Measurements from ENCODE around the gene OR10H4.
"Not testable (repeated sequence)": the region's sequence is repeated elsewhere in the genome, so short reads cannot be mapped to it uniquely, and the experiment has no call there.

The OR10H4 gene

DNA sequence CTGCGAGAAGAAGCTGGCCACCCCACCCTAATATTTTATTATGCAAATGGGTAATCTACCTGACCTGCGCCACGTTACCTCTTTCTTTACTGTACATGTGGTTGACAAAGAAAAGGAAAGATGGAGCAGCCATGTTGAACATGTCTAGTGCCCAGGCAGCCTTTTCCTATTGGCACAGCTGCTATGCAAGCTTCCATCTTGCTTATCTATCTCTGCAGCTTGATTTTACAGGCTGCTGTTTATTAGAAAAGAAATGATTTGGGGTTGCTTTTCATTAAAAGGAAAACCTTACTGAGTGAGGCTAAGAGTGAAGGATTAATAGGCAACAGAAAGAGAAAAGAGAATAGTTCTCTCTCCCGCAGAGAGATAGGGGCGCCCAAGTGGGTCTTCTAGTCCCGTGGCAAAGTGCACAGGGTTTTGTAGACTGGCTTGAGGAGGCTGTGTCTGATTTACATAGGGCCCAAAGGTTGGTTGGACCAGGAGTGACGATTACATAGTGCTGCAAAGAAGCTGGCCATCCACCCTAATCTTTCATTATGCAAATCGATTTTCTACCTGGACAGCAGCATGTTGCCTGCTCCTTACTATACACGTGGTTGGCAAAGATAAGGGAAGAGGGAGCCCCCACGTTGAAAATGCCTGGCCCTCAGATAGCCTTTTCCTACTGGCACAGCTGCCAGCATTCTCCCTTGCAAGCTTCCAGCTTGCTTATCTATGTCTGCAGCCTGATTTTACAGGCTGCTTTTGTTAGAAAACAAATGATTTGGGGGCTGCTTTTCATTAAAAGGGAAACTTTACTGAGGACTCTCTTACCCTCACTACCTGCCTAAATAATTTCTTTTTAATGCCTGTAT lies 28.3 kb downstream of the OR10H4 start:
- H3K9ac ChIP-seq (ENCODE audit: low read depth, low read length) = no peak overlapping the region
- no peaks in the 10 kb centered on the region for H3K36me3 ChIP-seq (ENCODE audit: insufficient read depth, low read length)
- H3K9me3 ChIP-seq (ENCODE audit: control insufficient read depth, insufficient read depth, low read length) = no peaks in the 10 kb centered on the region
- H3K4me1 ChIP-seq (ENCODE audit: insufficient read depth, low read length) = no peaks in the 10 kb centered on the region

DNA sequence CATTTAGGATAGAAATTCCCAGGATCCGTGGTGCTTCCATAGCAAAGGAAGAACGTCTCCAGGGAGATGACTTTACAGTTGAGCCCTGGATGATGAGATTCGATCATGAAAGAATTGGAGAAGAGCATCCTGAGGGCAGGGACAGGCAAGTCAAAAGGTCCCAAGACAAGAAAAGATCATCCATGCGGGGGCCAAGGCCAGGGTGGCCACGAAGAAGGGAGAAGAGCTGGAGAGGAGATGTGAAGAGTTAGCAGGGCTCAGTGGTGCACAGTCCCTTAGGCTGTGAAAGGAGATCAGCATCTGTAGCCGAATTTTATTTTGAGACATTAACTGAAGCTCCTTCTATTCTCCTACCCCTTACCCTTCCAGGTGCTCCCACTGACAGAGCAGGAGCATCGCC lies 28.9 kb downstream of the OR10H4 start:
- Histone ChIP-seq H3K9ac (ENCODE audit: low read depth, low read length) (no peak overlapping the region), H3K4me1 (ENCODE audit: insufficient read depth, low read length) (no peaks in the 10 kb centered on the region), H3K36me3 (ENCODE audit: insufficient read depth, low read length) (no peaks in the 10 kb centered on the region), H3K9me3 (ENCODE audit: control insufficient read depth, insufficient read depth, low read length) (no peaks in the 10 kb centered on the region)

DNA sequence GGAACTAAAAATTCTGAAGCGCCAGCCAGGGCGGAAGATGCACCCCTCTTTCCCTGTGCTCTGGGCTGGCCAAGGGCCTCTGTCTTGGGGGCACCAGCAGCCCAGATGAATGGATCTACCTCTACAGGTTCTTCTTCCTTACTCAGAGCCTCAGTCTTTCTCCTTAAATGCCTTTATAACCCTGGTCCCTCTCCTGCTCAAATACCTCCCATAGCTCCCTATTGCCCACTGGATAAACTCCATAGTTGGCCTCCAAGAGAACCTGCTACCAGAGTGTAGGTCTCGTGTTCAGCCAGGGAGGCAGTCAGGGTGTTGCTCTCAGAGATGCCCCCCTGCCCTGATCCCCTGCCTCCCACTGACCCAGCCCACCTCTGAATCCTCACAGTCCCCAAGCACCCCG lies 30.5 kb downstream of the OR10H4 start:
- no peaks in the 10 kb centered on the region; the same call in 1 of the 2 replicates for H3K9me3 ChIP-seq (ENCODE audit: control insufficient read depth, insufficient read depth, low read length)
- no peaks in the 10 kb centered on the region for H3K4me1 ChIP-seq (ENCODE audit: insufficient read depth, low read length)
- H3K9ac ChIP-seq (ENCODE audit: low read depth, low read length) = no peak overlapping the region
- no peaks in the 10 kb centered on the region for H3K36me3 ChIP-seq (ENCODE audit: insufficient read depth, low read length)

DNA sequence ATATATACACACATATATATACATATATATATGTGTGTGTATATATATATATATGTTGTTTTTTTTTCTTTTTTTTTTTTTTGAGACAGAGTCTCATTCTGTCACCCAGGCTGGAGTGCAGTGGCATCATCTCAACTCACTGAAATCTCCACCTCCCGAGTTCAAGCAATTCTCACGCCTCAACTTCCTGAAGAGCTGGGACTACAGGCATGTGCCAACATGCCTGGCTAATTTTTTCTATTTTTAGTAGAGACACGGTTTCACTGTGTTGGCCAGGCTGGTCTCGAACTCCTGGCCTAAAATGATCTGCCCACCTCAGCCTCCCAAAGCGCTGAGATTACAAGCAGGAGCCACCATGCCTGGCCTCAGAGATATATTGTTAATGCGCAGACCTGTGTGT lies 37.0 kb downstream of the OR10H4 start:
- not testable (repeated sequence) for H3K9ac ChIP-seq (ENCODE audit: low read depth, low read length); H3K36me3 ChIP-seq (ENCODE audit: insufficient read depth, low read length); H3K9me3 ChIP-seq (ENCODE audit: control insufficient read depth, insufficient read depth, low read length); H3K4me1 ChIP-seq (ENCODE audit: insufficient read depth, low read length)

DNA sequence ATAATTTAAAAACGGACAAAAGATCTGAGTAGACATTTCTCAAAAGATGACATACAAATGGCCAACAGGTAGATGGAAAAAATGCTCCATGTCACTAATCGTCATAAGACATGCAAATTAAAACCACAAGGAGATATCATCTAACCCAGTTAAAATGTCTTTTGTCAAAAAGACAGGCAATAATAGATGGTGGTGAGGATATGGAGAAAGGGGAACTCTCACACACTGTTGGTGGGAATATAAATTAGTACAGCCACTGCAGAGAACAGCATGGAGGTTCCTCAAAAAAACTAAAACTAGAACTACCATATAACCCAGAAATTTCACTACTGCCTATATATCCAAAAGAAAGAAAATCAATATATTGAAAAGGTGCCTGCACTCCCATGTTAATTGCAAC lies 37.9 kb downstream of the OR10H4 start:
- Histone ChIP-seq H3K9ac (ENCODE audit: low read depth, low read length) (no peak overlapping the region), H3K4me1 (ENCODE audit: insufficient read depth, low read length) (no peaks in the 10 kb centered on the region), H3K9me3 (ENCODE audit: control insufficient read depth, insufficient read depth, low read length) (no peaks in the 10 kb centered on the region; the same call in 1 of the 2 replicates), H3K36me3 (ENCODE audit: insufficient read depth, low read length) (no peaks in the 10 kb centered on the region)

DNA sequence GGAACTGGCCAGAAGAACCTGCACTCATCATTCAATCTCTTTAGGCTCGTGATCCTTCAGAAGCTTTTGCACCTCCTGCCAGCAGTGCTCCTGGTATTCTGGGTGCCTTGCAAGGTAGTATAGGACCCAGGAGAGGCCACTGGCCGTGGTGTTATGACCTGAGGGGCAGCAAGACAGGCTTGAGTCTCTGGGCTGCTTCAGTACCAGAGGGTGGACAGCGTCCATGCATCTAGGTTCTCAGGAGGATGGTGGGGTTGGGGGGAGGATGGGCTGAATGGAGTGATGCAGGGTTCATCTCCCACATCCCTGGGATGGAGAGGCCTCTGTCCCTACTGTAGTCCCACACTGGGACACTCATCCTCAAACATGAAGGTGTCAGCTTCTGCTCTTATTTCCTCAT lies 41.1 kb downstream of the OR10H4 start:
- no peaks in the 10 kb centered on the region for H3K9me3 ChIP-seq (ENCODE audit: control insufficient read depth, insufficient read depth, low read length)

DNA sequence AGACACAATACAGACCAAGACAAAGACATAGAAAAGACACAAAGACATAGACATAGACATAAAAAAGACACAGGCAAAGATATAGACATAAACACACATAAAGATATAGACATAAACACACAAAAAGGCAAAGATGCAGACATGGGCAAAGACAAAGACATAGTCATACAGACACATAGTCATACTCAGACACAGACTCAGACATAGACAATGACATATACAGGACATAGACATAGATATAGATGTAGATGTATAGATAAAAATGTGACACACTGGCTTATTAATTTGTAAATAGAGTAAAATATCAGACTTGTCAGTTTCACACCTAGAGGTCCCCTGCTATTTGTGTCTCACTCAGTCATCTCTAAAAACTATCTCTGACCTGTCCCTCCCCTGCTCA lies 42.8 kb downstream of the OR10H4 start:
- Histone ChIP-seq H3K36me3 (ENCODE audit: insufficient read depth, low read length) (no peaks in the 10 kb centered on the region), H3K4me1 (ENCODE audit: insufficient read depth, low read length) (no peaks in the 10 kb centered on the region), H3K9ac (ENCODE audit: low read depth, low read length) (no peak overlapping the region), H3K9me3 (ENCODE audit: control insufficient read depth, insufficient read depth, low read length) (no peaks in the 10 kb centered on the region)

More for the DNA sequence above, 41.1 kb downstream of the OR10H4 start:
- no peaks in the 10 kb centered on the region for H3K36me3 ChIP-seq (ENCODE audit: insufficient read depth, low read length)
- no peaks in the 10 kb centered on the region for H3K4me1 ChIP-seq (ENCODE audit: insufficient read depth, low read length)
- H3K9ac ChIP-seq (ENCODE audit: low read depth, low read length) = no peak overlapping the region

DNA sequence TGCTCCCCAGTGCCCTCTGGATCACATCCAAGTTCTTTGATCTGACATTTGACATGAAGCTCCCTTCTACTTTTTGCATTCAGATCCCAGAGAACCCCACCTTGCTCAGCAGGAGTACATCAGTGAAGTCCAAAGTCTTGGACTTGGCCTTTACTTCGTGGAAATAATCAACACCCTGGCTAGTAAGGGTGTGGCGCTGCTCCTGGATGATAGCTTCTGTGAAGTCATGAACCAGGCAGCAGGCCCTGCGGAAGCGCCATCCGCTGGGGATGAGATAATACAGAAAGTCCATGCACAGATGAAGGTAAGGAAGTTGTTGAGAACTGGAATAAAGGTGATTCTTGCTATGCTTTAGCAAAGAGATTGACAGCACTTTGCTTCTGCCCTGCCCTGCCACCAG lies 43.2 kb downstream of the OR10H4 start:
- Histone ChIP-seq H3K9me3 (ENCODE audit: control insufficient read depth, insufficient read depth, low read length) (no peaks in the 10 kb centered on the region), H3K36me3 (ENCODE audit: insufficient read depth, low read length) (no peaks in the 10 kb centered on the region), H3K9ac (ENCODE audit: low read depth, low read length) (no peak overlapping the region), H3K4me1 (ENCODE audit: insufficient read depth, low read length) (no peaks in the 10 kb centered on the region)

DNA sequence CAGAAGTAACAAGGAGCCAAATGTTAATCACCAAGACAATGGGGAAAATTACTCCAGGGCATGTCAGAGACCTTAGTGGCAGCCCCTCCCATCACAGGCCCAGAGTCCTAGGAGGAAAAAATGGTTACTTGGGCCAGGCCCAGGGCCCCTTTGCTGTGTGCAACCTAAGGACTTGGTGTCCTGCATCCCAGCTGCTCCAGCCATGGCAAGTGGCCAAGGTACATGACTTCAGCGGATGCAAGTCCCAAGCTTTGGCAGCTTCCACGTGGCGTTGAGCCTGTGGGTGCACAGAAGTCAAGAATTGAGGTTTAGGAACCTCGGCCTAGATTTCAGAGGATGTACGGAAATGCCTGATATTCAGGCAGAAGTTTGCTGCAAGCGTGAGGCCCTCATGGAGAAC lies 46.7 kb downstream of the OR10H4 start:
- H3K9me3 ChIP-seq (ENCODE audit: control insufficient read depth, insufficient read depth, low read length) = no peaks in the 10 kb centered on the region

DNA sequence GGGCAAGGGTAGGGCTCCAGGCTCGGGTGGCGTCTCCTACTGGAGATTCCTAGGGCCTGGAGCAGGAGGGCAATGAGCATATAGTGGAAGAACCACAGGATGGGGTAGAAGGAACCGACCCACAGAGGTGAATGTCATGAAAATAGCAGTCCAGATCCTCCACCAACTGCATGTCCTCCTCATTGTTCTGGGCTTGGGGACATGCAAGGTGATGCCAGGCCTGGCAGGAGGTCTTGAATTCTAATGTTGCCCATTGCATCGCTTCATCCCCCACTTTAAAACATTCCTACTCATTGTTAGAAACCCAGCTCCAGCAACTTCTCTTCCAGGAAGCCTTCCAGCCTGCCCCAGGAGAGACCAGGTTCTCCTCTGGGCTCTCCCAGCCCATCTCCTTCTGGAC lies 49.4 kb downstream of the OR10H4 start:
- H3K9ac ChIP-seq (ENCODE audit: low read depth, low read length) = no peak overlapping the region
- no peaks in the 10 kb centered on the region for H3K36me3 ChIP-seq (ENCODE audit: insufficient read depth, low read length)
- H3K4me1 ChIP-seq (ENCODE audit: insufficient read depth, low read length) = no peaks in the 10 kb centered on the region
- H3K9me3 ChIP-seq (ENCODE audit: control insufficient read depth, insufficient read depth, low read length) = no peaks in the 10 kb centered on the region

More for the DNA sequence above, 46.7 kb downstream of the OR10H4 start:
- Histone ChIP-seq H3K9ac (ENCODE audit: low read depth, low read length) (no peak overlapping the region), H3K36me3 (ENCODE audit: insufficient read depth, low read length) (no peaks in the 10 kb centered on the region), H3K4me1 (ENCODE audit: insufficient read depth, low read length) (no peaks in the 10 kb centered on the region)

All from ES-I3 (cell line).